GM12878 (cell line): Measurements from ENCODE around the gene EMP1. TPM values are rescaled to one million over a fixed set of nuclear protein-coding genes. Genes with fewer than 3 reads are reported as not detected.

Experiments
- ATAC-seq: fragments of 200-7000 bp; cut with Tn5 transposase; 3 replicates; pipeline ENCODE4 v1.9.1; 2020; ENCODE audit warnings: mild to moderate bottlenecking, moderate library complexity
- BruUV-seq: library from RNA; stranded (reverse); fragments of 400-500 nt; replicated peaks from 2 replicates; lab custom pipeline; 2021; lab: Mats Ljungman, UMichigan
- CTCF ChIA-PET: fragments of 300-600 bp; sonication (Branson Sonifier 250); formaldehyde crosslinking; extraction: SDS; loops from one replicate; lab custom pipeline; 2021; ENCODE audit warnings: inconsistent platforms; lab: Yijun Ruan, JAX
- POLR2A ChIA-PET: fragments of 350-600 bp; formaldehyde crosslinking; extraction: SDS; loops from one replicate; lab custom pipeline; 2021; ENCODE audit warnings: inconsistent platforms; lab: Charles Lee
- RAD21 ChIA-PET: fragments of 300-600 bp; sonication (Branson Sonifier 250); formaldehyde crosslinking; loops from one replicate; lab custom pipeline; 2023; ENCODE audit warnings: antibody characterized with exemption; ENCODE audit not compliant: unreplicated experiment; lab: Charles Lee
- SMC1A ChIA-PET: fragments of 300-600 bp; sonication (Branson Sonifier 250); formaldehyde crosslinking; loops from one replicate; lab custom pipeline; 2023; ENCODE audit not compliant: unreplicated experiment, uncharacterized antibody; lab: Charles Lee
- DNase-seq: peaks from one replicate; pipeline ENCODE4 v3.0.0-alpha.2; 2011; ENCODE audit warnings: low read depth, low spot score
- FAIRE-seq: peaks from 3 replicates; lab custom pipeline; 2011; peaks lifted over from hg19 to GRCh38; lab: Jason Lieb, UNC
- H2AFZ ChIP-seq: 2 replicates; pipeline ENCODE4 v1.6.0; 2011; ENCODE audit warnings: low read depth, low read length, control low read depth; ENCODE audit not compliant: control insufficient read depth
- H3K27ac ChIP-seq: 2 replicates; pipeline ENCODE4 v1.5.1; 2011; ENCODE audit warnings: control low read depth; ENCODE audit not compliant: control insufficient read depth, insufficient read depth
- H3K27me3 ChIP-seq, 2 experiments: replicated peaks in 1 of 2; 2 replicates each; pipeline versions ENCODE4 v1.6.0 to v1.6.1; 2011; ENCODE audit warnings: low read length in 1 of 2; ENCODE audit not compliant: control insufficient read depth in 2 of 2, insufficient read depth in 2 of 2
- H3K36me3 ChIP-seq, 2 experiments: 2 replicates each; pipeline ENCODE4 v1.5.1; 2011; ENCODE audit warnings: low read length in 1 of 2; ENCODE audit not compliant: control insufficient read depth in 2 of 2, insufficient read depth in 2 of 2
- H3K4me1 ChIP-seq: 2 replicates; pipeline ENCODE4 v1.6.1; 2011; ENCODE audit warnings: mild to moderate bottlenecking, low read length, moderate library complexity, mixed read lengths; ENCODE audit not compliant: control insufficient read depth, insufficient read depth
- H3K4me2 ChIP-seq: 2 replicates; pipeline ENCODE4 v1.6.0; 2011; ENCODE audit warnings: control low read depth; ENCODE audit not compliant: control insufficient read depth, insufficient read depth
- H3K4me3 ChIP-seq: fragments of 200-600 bp; sonication (generic); 2 replicates; pipeline ENCODE4 v1.5.1; 2016
- H3K79me2 ChIP-seq: 2 replicates; pipeline ENCODE4 v1.6.0; 2011; ENCODE audit warnings: low read length; ENCODE audit not compliant: control insufficient read depth, insufficient read depth
- H3K9ac ChIP-seq: 2 replicates; pipeline ENCODE4 v1.8.0; 2011; ENCODE audit warnings: low read length, control low read depth, mixed read lengths; ENCODE audit not compliant: control insufficient read depth, insufficient read depth
- H3K9me3 ChIP-seq: replicated peaks from 3 replicates; pipeline ENCODE4 v1.5.1; 2011; ENCODE audit warnings: mild to moderate bottlenecking, low read length; ENCODE audit not compliant: control insufficient read depth, insufficient read depth
- H4K20me1 ChIP-seq: 2 replicates; pipeline ENCODE4 v1.6.0; 2011; ENCODE audit not compliant: control insufficient read depth, insufficient read depth
- CREB1 ChIP-seq: IDR thresholded peaks from 2 replicates; pipeline ENCODE4 v1.6.1; 2012; ENCODE audit warnings: low read depth, mild to moderate bottlenecking, inconsistent platforms
- E4F1 ChIP-seq: fragments of 450-650 bp; IDR thresholded peaks from 2 replicates; pipeline ENCODE4 v1.6.1; 2018; ENCODE audit warnings: borderline replicate concordance, mild to moderate bottlenecking; ENCODE audit not compliant: partially characterized antibody
- EGR1 ChIP-seq, 2 experiments: IDR thresholded peaks; 1 replicate in 1 of 2; 2 replicates in 1 of 2; pipeline ENCODE4 v1.6.1; 2011 to 2012; ENCODE audit warnings: low read depth in 2 of 2, low read length in 2 of 2, borderline replicate concordance in 1 of 2, mild to moderate bottlenecking in 1 of 2, moderate library complexity in 1 of 2
- HCFC1 ChIP-seq: fragments of 150-350 bp; IDR thresholded peaks from 2 replicates; pipeline ENCODE4 v1.6.1; 2014; ENCODE audit warnings: low read length
- IKZF2 ChIP-seq, 2 experiments: fragments of 450-650 bp; IDR thresholded peaks; 2 replicates each; pipeline ENCODE4 v1.6.1; 2017; ENCODE audit warnings: mild to moderate bottlenecking in 2 of 2, moderate library complexity in 2 of 2
- KAT2A ChIP-seq: conservative IDR thresholded peaks from 2 replicates; pipeline ENCODE4 v1.6.1; 2011; ENCODE audit warnings: low read depth, low read length; ENCODE audit not compliant: control insufficient read depth
- RELB ChIP-seq: fragments of 450-650 bp; IDR thresholded peaks from 2 replicates; pipeline ENCODE4 v1.6.1; 2017; ENCODE audit warnings: low read depth, mild to moderate bottlenecking, moderate library complexity
- SMC3 ChIP-seq: IDR thresholded peaks from 2 replicates; pipeline ENCODE4 v1.6.1; 2011; ENCODE audit warnings: low read length, improper control_type of control experiment, borderline replicate concordance
- YBX1 ChIP-seq: fragments of 450-650 bp; IDR thresholded peaks from 2 replicates; pipeline ENCODE4 v1.6.1; 2016; ENCODE audit warnings: antibody characterized with exemption
- ZBTB33 ChIP-seq: fragments of 450-650 bp; IDR thresholded peaks from 2 replicates; pipeline ENCODE4 v1.6.1; 2017; ENCODE audit warnings: mild to moderate bottlenecking
- WGBS: methylation state at CpG from one replicate; pipeline ENCODE4 v1.1.6; 2016; ENCODE audit warnings: low lambda C conversion rate; ENCODE audit not compliant: insufficient replicate concordance, insufficient coverage; ENCODE audit errors: missing lambda C conversion rate; 5-methylcytosine and 5-hydroxymethylcytosine counted together
- in situ Hi-C: fragments of 300-500 bp; cut with MboI; formaldehyde crosslinking; loops from 9 replicates; pipeline ENCODE4 v1.14.3; 2018; ENCODE audit warnings: mixed read lengths
- intact Hi-C: fragments of 100-400 bp; cut with micrococcal nuclease; formaldehyde crosslinking; loops from one replicate; pipeline ENCODE4 v1.14.2; 2022; ENCODE audit not compliant: unreplicated experiment
- polyA plus RNA-seq, 11 experiments: library from polyadenylated mRNA; depleted of rRNA in 4 of 11; unstranded in 6 of 11; stranded (reverse) in 5 of 11; fragments of >200 nt; fragmentation: Nextera tagmentation in 4 of 11; fragmentation: Illumina TruSeq in 1 of 11; extraction: Ambion mirVana in 4 of 11; extraction: Trizol in 1 of 11; gene quantifications; 1 replicate in 1 of 11; 2 replicates in 10 of 11; pipeline versions ENCODE4 v1.2.1 to v1.2.3, GENCODE V29; 2011 to 2016; ENCODE audit warnings: inconsistent platforms in 2 of 11, missing spikeins in 2 of 11, low read depth in 1 of 11
- total RNA-seq, 4 experiments: library from RNA; depleted of rRNA in 3 of 4; stranded (reverse); fragments of >200 nt in 3 of 4; fragmentation: Illumina TruSeq in 1 of 4; extraction: Trizol in 1 of 4; gene quantifications; 2 replicates each; pipeline versions ENCODE4 v1.2.1 to v1.2.3, GENCODE V29; 2013 to 2021

EMP1 gene
- total and polyA plus RNA-seq, 10 of the 15 experiments (the other 5 are each of a cell fraction or from before 2014, with no cell fraction given) = 0.09 to 0.90 (median 0.25) TPM; not detected in 1

GRCh38 chr12:13255792-13256691 lies 59.5 kb downstream of the EMP1 start (continued):
- TF ChIP-seq EGR1 (IDR thresholded peaks at IDR 0.05; ENCODE audit: borderline replicate concordance in 1 of 2, low read depth in 2 of 2, low read length in 2 of 2) (no peak), SMC3 (peak; percentile 52; the same call in 1 of the 2 replicates)
- TF ChIP-seq, all 136 proteins: peak for 7

GRCh38 chr12:13256692-13257045 lies 60.1 kb downstream of the EMP1 start:
- 41% methylated on average over 4 of the region's 4 CpGs for WGBS
- Histone ChIP-seq H3K27ac (no peak overlapping the region), H2AFZ (no peak overlapping the region), H3K9ac (no peak overlapping the region), H3K9me3 (no peaks in the 10 kb centered on the region), H3K36me3 (no peaks in the 10 kb centered on the region), H3K4me1 (no peaks in the 10 kb centered on the region), H3K79me2 (no peaks in the 10 kb centered on the region), H4K20me1 (no peaks in the 10 kb centered on the region), H3K4me3 (no peak overlapping the region), H3K4me2 (no peak overlapping the region), H3K27me3 (0 out of 4 replicates have a peak, but pooled peaks cover 1 to 5% of the 10 kb centered on the region in 2 experiments)
- in situ Hi-C loops = no loop called here
- BruUV-seq = no TSS peak
- POLR2A ChIA-PET = no interaction called here
- CTCF ChIA-PET = interaction anchor here (0.5 to 4.1 kb wide), 15 partner anchors 10 to 911 kb away, joined by 3 to 23 read pairs (median 5); no protein-coding TSS in a partner anchor
- ATAC-seq (no peak), DNase-seq (no peak), FAIRE-seq (no peak)
- intact Hi-C loops = loop anchor here (5.0 kb wide), 2 partner anchors 406 to 686 kb away; no protein-coding TSS in a partner anchor
- RAD21 ChIA-PET = interaction anchor here (1.5 to 2.6 kb wide), 2 partner anchors 404 to 684 kb away, joined by 5 to 9 read pairs; no protein-coding TSS in a partner anchor
- SMC1A ChIA-PET = no interaction called here
- TF ChIP-seq E4F1 (no peak), HCFC1 (no peak), ZBTB33 (no peak), CREB1 (no peak), YBX1 (no peak), RELB (no peak), KAT2A (no peak), IKZF2 (IDR thresholded peaks at IDR 0.05) (no peak)
